ENCODE data around the gene PIGZ. TPM values are rescaled to one million over a fixed set of nuclear protein-coding genes. Genes with fewer than 3 reads are reported as not detected.

Gene PIGZ
- total and polyA plus RNA-seq, 9 of the 15 experiments (the other 6 are each of a cell fraction or from before 2014, with no cell fraction given): 0.15 to 1.8 (median 0.76) TPM

GRCh38 chr3:196969660-196970546 is 1.3 kb upstream of the PIGZ start (continued):
- TF ChIP-seq SRSF9 (IDR thresholded peaks at IDR 0.05; ENCODE audit: borderline replicate concordance, low read depth, low read length): no peak
- no peak for TF ChIP-seq ZNF197 (CRISPR knock-in tag; IDR thresholded peaks at IDR 0.05; ENCODE audit: low read depth)
- TF ChIP-seq HDAC8 (tag; IDR thresholded peaks at IDR 0.05): no peak
- no peak for TF ChIP-seq THRAP3 (IDR thresholded peaks at IDR 0.05; ENCODE audit: borderline replicate concordance)
- TF ChIP-seq ZNF778 (CRISPR knock-in tag; IDR thresholded peaks at IDR 0.05): no peak
- TF ChIP-seq, protein P1, sequence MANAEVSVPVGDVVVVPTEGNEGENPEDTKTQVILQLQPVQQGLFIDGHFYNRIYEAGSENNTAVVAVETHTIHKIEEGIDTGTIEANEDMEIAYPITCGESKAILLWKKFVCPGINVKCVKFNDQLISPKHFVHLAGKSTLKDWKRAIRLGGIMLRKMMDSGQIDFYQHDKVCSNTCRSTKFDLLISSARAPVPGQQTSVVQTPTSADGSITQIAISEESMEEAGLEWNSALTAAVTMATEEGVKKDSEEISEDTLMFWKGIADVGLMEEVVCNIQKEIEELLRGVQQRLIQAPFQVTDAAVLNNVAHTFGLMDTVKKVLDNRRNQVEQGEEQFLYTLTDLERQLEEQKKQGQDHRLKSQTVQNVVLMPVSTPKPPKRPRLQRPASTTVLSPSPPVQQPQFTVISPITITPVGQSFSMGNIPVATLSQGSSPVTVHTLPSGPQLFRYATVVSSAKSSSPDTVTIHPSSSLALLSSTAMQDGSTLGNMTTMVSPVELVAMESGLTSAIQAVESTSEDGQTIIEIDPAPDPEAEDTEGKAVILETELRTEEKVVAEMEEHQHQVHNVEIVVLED (CRISPR knock-in tag; IDR thresholded peaks at IDR 0.05): peak; percentile 37; the same call in 1 of the 2 replicates
- peak in 1 of 2 experiments; percentile 73; a peak in 2 of 4 replicates for TF ChIP-seq MAZ (CRISPR knock-in tag; conservative IDR thresholded peaks at IDR 0.05 in 1 of 2, IDR thresholded peaks at IDR 0.05 in 1 of 2)
- TF ChIP-seq ZNF583 (CRISPR knock-in tag; IDR thresholded peaks at IDR 0.05): no peak
- TF ChIP-seq DDX20 (tag; IDR thresholded peaks at IDR 0.05; ENCODE audit: low read depth): no peak
- TF ChIP-seq ZNF785 (CRISPR knock-in tag; IDR thresholded peaks at IDR 0.05): no peak
- no peak for TF ChIP-seq ZNF253 (CRISPR knock-in tag; conservative IDR thresholded peaks at IDR 0.05)
- peak; percentile 73 for TF ChIP-seq CCNT2 (IDR thresholded peaks at IDR 0.05; ENCODE audit: borderline replicate concordance, extremely low read depth, insufficient read length, low read depth, low read length)
- TF ChIP-seq, protein P2, sequence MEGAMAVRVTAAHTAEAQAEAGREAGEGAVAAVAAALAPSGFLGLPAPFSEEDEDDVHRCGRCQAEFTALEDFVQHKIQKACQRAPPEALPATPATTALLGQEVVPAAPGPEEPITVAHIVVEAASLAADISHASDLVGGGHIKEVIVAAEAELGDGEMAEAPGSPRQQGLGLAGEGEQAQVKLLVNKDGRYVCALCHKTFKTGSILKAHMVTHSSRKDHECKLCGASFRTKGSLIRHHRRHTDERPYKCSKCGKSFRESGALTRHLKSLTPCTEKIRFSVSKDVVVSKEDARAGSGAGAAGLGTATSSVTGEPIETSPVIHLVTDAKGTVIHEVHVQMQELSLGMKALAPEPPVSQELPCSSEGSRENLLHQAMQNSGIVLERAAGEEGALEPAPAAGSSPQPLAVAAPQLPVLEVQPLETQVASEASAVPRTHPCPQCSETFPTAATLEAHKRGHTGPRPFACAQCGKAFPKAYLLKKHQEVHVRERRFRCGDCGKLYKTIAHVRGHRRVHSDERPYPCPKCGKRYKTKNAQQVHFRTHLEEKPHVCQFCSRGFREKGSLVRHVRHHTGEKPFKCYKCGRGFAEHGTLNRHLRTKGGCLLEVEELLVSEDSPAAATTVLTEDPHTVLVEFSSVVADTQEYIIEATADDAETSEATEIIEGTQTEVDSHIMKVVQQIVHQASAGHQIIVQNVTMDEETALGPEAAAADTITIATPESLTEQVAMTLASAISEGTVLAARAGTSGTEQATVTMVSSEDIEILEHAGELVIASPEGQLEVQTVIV (CRISPR knock-in tag; IDR thresholded peaks at IDR 0.05; ENCODE audit: borderline replicate concordance): no peak
- no peak for TF ChIP-seq CHD2 (IDR thresholded peaks at IDR 0.05; ENCODE audit: low read depth, low read length)
- no peak for TF ChIP-seq KAT8 (IDR thresholded peaks at IDR 0.05; ENCODE audit: low read depth)
- TF ChIP-seq, protein P3, sequence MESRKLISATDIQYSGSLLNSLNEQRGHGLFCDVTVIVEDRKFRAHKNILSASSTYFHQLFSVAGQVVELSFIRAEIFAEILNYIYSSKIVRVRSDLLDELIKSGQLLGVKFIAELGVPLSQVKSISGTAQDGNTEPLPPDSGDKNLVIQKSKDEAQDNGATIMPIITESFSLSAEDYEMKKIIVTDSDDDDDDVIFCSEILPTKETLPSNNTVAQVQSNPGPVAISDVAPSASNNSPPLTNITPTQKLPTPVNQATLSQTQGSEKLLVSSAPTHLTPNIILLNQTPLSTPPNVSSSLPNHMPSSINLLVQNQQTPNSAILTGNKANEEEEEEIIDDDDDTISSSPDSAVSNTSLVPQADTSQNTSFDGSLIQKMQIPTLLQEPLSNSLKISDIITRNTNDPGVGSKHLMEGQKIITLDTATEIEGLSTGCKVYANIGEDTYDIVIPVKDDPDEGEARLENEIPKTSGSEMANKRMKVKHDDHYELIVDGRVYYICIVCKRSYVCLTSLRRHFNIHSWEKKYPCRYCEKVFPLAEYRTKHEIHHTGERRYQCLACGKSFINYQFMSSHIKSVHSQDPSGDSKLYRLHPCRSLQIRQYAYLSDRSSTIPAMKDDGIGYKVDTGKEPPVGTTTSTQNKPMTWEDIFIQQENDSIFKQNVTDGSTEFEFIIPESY (CRISPR knock-in tag; IDR thresholded peaks at IDR 0.05): peak; percentile 63
- TF ChIP-seq, protein P4, sequence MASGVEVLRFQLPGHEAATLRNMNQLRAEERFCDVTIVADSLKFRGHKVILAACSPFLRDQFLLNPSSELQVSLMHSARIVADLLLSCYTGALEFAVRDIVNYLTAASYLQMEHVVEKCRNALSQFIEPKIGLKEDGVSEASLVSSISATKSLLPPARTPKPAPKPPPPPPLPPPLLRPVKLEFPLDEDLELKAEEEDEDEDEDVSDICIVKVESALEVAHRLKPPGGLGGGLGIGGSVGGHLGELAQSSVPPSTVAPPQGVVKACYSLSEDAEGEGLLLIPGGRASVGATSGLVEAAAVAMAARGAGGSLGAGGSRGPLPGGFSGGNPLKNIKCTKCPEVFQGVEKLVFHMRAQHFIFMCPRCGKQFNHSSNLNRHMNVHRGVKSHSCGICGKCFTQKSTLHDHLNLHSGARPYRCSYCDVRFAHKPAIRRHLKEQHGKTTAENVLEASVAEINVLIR (CRISPR knock-in tag; IDR thresholded peaks at IDR 0.05): no peak
- no peak for TF ChIP-seq ZNF444 (CRISPR knock-in tag; IDR thresholded peaks at IDR 0.05)
- TF ChIP-seq ZC3H11A (IDR thresholded peaks at IDR 0.05; ENCODE audit: low read depth, low read length): no peak
- no peak for TF ChIP-seq NR2C2 (CRISPR knock-in tag; IDR thresholded peaks at IDR 0.05)
- no peak for TF ChIP-seq NR2C2 (tag; IDR thresholded peaks at IDR 0.05)
